ENCODE measurements around the gene ECM1.

ECM1 gene

GRCh38 chr1:150558303-150558704 is 50.4 kb downstream of the ECM1 start:
- H3K27ac ChIP-seq (ENCODE audit: poor library complexity, severe bottlenecking), result no peak overlapping the region
- H3K27me3 ChIP-seq (ENCODE audit: insufficient read depth, poor library complexity, severe bottlenecking), result no peaks in the 10 kb centered on the region
- H3K4me3 ChIP-seq (ENCODE audit: severe bottlenecking), result no peak overlapping the region
- H3K36me3 ChIP-seq (ENCODE audit: low read depth), result peaks cover 20% of the 10 kb centered on the region
- ATAC-seq (ENCODE audit: low read depth) (no peak), DNase-seq (ENCODE audit: low spot score) (no peak)
- H3K4me1 ChIP-seq (ENCODE audit: insufficient read depth, poor library complexity, severe bottlenecking), result peaks cover 18% of the 10 kb centered on the region
- no peaks in the 10 kb centered on the region for H3K9me3 ChIP-seq (ENCODE audit: severe bottlenecking)
- no peak for TF ChIP-seq CTCF (IDR thresholded peaks at IDR 0.05; ENCODE audit: poor library complexity, severe bottlenecking)

GRCh38 chr1:150558761-150559655 is 51.1 kb downstream of the ECM1 start:
- H3K9me3 ChIP-seq (ENCODE audit: severe bottlenecking), result no peaks in the 10 kb centered on the region
- no peak for TF ChIP-seq CTCF (IDR thresholded peaks at IDR 0.05; ENCODE audit: poor library complexity, severe bottlenecking)
- no peak overlapping the region for H3K27ac ChIP-seq (ENCODE audit: poor library complexity, severe bottlenecking)
- no peaks in the 10 kb centered on the region for H3K27me3 ChIP-seq (ENCODE audit: insufficient read depth, poor library complexity, severe bottlenecking)
- peaks cover 26% of the 10 kb centered on the region for H3K4me1 ChIP-seq (ENCODE audit: insufficient read depth, poor library complexity, severe bottlenecking)
- peaks cover 20% of the 10 kb centered on the region for H3K36me3 ChIP-seq (ENCODE audit: low read depth)
- ATAC-seq (ENCODE audit: low read depth) (no peak), DNase-seq (ENCODE audit: low spot score) (no peak)
- H3K4me3 ChIP-seq (ENCODE audit: severe bottlenecking), result no peak overlapping the region

- Histone ChIP-seq H3K4me3 (ENCODE audit: severe bottlenecking) (no peak overlapping the region), H3K4me1 (ENCODE audit: insufficient read depth, poor library complexity, severe bottlenecking) (peaks cover 32% of the 10 kb centered on the region), H3K27me3 (ENCODE audit: insufficient read depth, poor library complexity, severe bottlenecking) (no peaks in the 10 kb centered on the region), H3K9me3 (ENCODE audit: severe bottlenecking) (no peaks in the 10 kb centered on the region), H3K27ac (ENCODE audit: poor library complexity, severe bottlenecking) (peak overlapping the region; percentile 100), H3K36me3 (ENCODE audit: low read depth) (peaks cover 20% of the 10 kb centered on the region)
- no peak for ATAC-seq (ENCODE audit: low read depth)
- DNase-seq (ENCODE audit: low spot score), result no peak
- TF ChIP-seq CTCF (IDR thresholded peaks at IDR 0.05; ENCODE audit: poor library complexity, severe bottlenecking), result no peak
These were observed 51.7 kb downstream of the ECM1 start for GRCh38 chr1:150559656-150560010.

- Histone ChIP-seq H3K4me3 (ENCODE audit: severe bottlenecking) (no peak overlapping the region), H3K27ac (ENCODE audit: poor library complexity, severe bottlenecking) (peak overlapping the region; percentile 100), H3K9me3 (ENCODE audit: severe bottlenecking) (no peaks in the 10 kb centered on the region), H3K27me3 (ENCODE audit: insufficient read depth, poor library complexity, severe bottlenecking) (no peaks in the 10 kb centered on the region), H3K4me1 (ENCODE audit: insufficient read depth, poor library complexity, severe bottlenecking) (peaks cover 34% of the 10 kb centered on the region), H3K36me3 (ENCODE audit: low read depth) (peaks cover 20% of the 10 kb centered on the region)
- DNase-seq (ENCODE audit: low spot score) (no peak), ATAC-seq (ENCODE audit: low read depth) (no peak)
- peak; percentile 73 for TF ChIP-seq CTCF (IDR thresholded peaks at IDR 0.05; ENCODE audit: poor library complexity, severe bottlenecking)
These were observed 52.1 kb downstream of the ECM1 start for GRCh38 chr1:150560011-150560438.
